NCI-H345 treated with DMSO at 0.1 percent for 48 hours (cell line): ENCODE results near the gene RNF130.
"Not testable (repeated sequence)": the region's sequence is repeated elsewhere in the genome, so short reads cannot be mapped to it uniquely, and the experiment has no call there.

Experiments used
- DNase-seq: peaks from one replicate; lab custom pipeline; 2025; ENCODE audit not compliant: unreplicated experiment; lab: John Stamatoyannopoulos, UW

RNF130 gene

DNA sequence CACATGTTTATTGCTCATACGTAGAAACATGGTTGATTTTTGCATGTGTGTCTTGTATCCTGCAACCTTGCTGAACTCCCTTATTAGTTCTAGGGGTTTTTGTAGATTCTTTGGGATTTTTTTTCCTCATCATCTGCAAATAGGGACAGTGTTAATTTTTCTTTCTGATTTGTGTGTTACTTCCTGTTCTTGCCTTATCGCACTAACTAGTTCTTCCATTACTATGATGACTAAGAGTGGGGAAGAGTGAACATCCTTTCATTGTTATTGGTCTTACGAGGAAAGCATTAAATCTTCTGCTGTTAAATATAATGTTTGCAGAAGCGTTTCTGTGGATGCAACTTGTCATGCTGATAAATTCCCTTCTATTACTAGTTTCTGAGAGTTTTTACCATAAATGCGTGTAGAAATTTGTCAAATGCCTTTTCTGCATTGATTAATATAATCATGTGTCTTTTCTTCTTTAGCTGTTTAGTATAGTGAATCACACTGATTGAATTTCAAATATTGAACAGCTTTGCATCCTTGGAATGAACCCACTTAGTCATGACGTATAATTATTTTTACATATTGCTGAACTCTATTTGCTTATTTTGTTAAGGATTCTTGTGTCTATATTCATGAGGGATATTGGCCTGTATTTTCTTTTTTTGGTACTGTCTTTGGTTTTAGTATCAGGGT is 32.1 kb upstream of the RNF130 start:
- DNase-seq = no peak

DNA sequence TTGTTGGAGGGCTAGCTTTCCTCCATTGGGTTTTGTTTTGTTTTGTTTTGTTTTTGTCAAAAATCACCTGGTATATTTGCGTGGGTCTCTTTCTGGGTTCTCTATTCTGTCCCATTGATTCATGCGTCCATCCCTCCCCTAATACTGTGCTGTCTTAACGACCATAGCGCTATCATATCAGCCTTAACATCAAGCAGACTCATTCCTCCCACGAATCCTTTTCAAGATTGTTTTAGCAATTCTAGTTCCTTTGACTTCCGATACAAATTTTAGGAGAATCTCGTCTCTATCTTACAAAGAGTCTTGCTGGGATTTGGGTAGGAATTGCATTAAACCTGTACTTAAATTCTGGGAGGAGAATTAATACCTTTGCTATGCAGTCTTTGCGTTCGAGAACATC is 31.1 kb upstream of the RNF130 start:
- DNase-seq = no peak

GRCh38 chr5:180101451-180102105 is 30.0 kb upstream of the RNF130 start:
- DNase-seq = no peak

- no peak for DNase-seq
Observed at GRCh38 chr5:180100621-180101450, 29.3 kb upstream of the RNF130 start.

- no peak for DNase-seq
Observed at GRCh38 chr5:180099733-180100611, 28.4 kb upstream of the RNF130 start.

DNA sequence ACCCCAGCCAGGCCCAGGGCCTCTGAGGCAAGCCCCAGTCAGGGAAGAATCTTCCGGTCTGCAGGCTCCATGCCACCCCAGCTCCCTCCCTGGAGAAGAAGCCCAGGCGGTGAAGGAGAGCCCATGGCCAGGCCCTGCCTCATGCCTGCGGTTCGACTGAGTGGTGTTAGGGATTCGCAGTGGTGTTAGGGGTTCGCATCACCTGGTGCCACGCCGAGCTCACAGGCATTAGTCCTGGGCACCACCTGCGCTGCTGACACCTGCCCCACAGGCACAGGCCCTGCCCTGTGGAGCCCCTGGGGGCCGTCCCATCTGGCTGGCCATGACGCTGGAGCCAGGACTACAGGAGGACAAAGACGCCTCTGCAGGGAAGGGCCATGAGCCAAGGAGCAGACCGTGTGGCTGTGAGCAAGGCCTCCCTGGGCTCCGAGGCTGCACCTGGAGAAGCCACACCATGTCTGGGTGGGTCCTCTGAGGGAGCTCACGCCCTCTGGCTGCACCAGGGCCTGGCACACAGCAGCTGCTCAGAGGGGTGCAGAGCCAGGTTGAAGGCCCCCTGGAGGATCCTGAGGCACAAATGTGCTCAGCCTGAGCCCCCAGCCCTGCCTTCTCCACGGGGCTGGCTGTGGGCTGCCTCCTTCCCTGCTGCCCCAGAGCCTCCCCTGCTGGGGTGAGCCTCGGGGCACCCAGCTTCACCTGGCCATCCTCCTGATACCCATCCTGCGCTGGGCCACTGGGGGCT is 27.6 kb upstream of the RNF130 start:
- DNase-seq = no peak

DNA sequence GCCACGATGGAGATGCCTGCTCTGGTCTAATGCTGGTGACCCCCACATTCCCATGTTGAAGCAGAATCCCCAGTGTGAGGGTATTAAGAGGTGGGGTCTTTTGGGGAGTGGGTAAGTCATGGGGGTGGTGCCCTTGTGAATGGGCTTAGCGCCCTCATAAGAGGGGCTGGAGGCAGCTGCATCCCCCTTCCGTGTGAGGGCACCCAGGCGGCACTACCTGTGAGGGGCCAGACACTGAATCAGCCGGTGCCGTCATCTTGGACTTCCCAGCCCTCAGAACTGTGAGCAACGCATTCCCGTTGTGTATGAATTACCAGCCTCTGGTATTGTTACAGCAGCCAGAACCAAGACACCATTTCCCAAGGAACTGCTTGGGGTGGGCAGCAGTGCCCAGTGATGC is 27.0 kb upstream of the RNF130 start:
- no peak for DNase-seq

- DNase-seq = no peak
Observed at GRCh38 chr5:180097926-180098325, 26.4 kb upstream of the RNF130 start.

- no peak for DNase-seq
Observed at GRCh38 chr5:180097163-180097894, 25.8 kb upstream of the RNF130 start.

- DNase-seq = no peak
Observed at GRCh38 chr5:180096616-180097015, 25.1 kb upstream of the RNF130 start.

GRCh38 chr5:180095545-180095944 is 24.0 kb upstream of the RNF130 start:
- DNase-seq = no peak

DNA sequence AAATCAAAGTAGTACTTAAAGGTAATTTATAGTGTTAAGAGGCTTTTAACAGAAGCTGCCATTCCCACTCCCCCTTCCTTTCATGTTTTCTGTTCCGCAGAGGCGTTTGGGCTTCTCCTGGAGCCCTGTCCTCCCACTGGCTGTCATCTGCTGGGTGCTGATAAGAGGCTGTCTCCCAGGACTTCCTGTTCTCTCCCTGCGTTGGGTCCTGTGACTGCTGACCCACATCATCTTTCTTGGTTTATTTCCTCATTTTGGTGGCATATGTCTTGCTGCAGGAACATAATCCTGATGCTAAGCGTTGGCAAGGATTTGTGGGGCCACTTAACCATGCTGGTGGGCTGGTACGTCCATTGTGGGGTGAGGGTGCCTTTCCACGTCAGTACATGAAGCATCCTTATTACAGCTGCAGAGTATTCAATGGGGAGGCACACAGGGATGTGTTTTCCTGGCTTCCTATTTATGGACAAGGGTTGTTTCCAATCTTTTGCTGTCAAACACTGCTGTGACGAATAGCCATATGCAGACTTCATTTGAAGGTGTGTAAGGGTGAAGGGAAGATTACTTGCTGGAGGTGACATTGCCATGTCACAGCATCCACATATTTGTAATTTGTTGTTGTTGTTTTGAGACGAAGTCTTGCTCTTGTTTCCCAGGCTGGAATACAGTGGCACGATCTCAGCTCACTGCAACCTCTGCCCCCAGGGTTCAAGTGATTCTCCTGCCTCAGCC is 22.3 kb upstream of the RNF130 start:
- DNase-seq = no peak

DNA sequence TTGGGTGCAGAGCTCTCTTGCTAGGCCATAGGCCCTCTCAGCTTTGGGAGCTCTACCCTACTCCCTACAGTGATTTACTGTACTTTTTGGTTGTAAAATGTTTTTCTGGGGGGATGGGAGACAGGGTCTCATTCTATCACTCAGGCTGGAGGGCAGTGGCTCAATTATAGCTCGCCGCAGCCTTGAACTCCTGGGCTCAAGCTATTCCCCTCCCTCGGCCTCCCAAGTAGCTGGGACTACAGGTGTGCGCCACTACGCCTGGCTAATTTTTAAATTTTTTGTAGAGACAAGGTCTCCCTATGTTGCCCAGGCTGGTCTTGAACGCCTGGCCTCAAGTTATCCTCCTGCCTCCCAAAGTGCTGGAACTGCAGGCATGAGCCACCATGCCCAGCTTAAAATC is 21.7 kb upstream of the RNF130 start:
- no peak for DNase-seq

GRCh38 chr5:180090769-180091546 is 19.4 kb upstream of the RNF130 start:
- DNase-seq = peak; percentile 8

DNA sequence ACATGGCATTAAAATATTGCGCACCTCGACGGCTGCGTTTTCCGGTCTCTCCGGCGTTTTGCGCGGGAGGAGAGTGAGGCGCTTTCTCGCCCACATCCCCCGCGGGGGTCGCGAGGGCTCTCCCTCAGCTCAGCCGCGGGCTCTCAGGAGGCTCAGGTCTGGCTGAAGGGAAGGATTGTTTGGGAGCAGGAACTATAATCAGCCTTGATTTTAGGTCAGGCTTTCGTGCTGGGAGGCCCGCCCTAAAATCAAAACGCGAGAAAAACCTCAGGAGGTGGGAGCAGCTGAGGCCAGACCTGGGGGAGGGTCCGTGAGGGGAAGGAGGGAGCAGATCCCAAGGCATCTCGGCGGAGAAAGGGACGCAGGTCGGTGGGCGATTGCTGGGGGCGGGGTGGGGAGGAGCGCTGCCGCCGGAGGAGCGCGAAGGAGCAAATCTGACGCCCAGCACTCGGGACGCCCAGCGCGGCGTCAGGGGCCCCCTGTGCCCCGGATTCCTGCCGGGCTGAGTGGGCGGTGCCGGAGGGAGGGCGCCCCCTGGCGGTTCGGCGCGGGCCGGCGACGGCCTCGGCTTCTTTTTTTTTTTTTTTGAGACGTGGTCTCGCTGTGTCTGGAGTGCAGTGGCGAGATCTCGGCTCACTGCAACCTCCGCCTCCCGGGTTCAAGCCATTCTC is 18.7 kb upstream of the RNF130 start:
- DNase-seq = peak; percentile 11

DNA sequence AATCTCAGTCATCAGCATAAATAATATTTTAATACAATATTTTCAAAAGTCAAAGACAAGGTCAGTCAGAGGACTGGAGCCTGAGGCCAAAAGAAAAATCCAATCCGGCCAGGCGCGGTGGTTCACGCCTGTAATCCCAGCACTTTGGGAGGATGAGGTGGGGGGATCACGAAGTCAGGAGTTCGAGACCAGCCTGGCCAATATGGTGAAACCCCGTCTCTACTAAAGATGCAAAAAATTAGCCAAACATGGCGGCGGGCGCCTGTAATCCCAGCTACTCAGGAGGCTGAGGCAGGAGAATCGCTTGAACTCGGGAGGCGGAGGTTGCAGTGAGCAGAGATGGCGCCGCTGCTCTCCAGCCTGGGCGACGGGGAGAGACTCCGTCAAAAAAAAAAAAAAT is 18.1 kb upstream of the RNF130 start:
- DNase-seq = not testable (repeated sequence)

DNA sequence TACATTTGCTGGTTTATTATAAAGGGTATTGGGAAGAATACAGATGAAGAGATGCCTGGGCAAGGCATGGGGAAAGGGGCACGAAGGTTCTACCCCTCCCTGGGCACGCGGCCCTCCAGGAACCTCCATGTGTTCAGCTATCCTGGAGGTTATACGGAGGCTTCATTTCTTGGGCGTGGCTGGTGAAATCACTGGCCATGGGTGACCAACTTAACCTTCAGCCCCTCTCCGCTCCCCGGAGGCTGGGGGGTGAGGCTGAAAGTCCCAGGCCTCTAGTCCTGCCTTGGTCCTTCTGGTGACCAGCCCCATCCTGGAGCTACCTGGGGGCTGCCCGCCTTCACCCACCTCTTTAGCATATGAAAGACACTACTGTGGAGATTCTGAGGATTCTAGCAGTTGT is 17.0 kb upstream of the RNF130 start:
- DNase-seq = no peak
